ENCODE measurements around the gene TBCEL.

- TF ChIP-seq POLR2A (IDR thresholded peaks at IDR 0.05; ENCODE audit: extremely low read depth, insufficient read length) (no peak), CTCF (IDR thresholded peaks at IDR 0.05; ENCODE audit: low read depth, low read length) (no peak)
These were observed 48.0 kb downstream of the TBCEL start for GRCh38 chr11:121071846-121072450.
